Panc1 (cell line): ENCODE measurements around the gene ZNF836. TPM values are rescaled to one million over a fixed set of nuclear protein-coding genes. Genes with fewer than 3 reads are reported as not detected.

Source experiments
- ATAC-seq: fragments of 200-7000 bp; cut with Tn5 transposase; 2 replicates; pipeline ENCODE4 v1.9.1; 2020; ENCODE audit warnings: mild to moderate bottlenecking, moderate library complexity
- BruUV-seq: library from RNA; stranded (reverse); fragments of 400-500 nt; replicated peaks from 2 replicates; lab custom pipeline; 2021; lab: Mats Ljungman, UMichigan
- CTCF ChIA-PET: fragments of 300-600 bp; sonication (Branson Sonifier 250); formaldehyde crosslinking; loops from one replicate; lab custom pipeline; 2022; ENCODE audit warnings: antibody characterized with exemption; lab: Charles Lee
- POLR2A ChIA-PET: fragments of 300-600 bp; sonication (Branson Sonifier 250); formaldehyde crosslinking; loops from one replicate; lab custom pipeline; 2022; ENCODE audit warnings: antibody characterized with exemption; lab: Charles Lee
- DNase-seq: peaks from one replicate; pipeline ENCODE4 v3.0.0-alpha.2; 2010; ENCODE audit warnings: low read depth, low spot score
- H3K27ac ChIP-seq: 2 replicates; pipeline ENCODE4 v1.5.1; 2011; ENCODE audit warnings: mild to moderate bottlenecking, low read length, inconsistent platforms
- H3K27me3 ChIP-seq: fragments of 200-500 bp; sonication (Bioruptor generic); 2 replicates; pipeline ENCODE4 v1.6.0; 2014; ENCODE audit warnings: low read length, inconsistent platforms; ENCODE audit not compliant: control insufficient read depth, insufficient read depth
- H3K36me3 ChIP-seq: fragments of 200-500 bp; sonication (Bioruptor generic); 2 replicates; pipeline ENCODE4 v1.5.1; 2014; ENCODE audit warnings: inconsistent platforms, mild to moderate bottlenecking, low read length, moderate library complexity; ENCODE audit not compliant: control insufficient read depth, insufficient read depth
- H3K4me1 ChIP-seq: 2 replicates; pipeline ENCODE4 v1.5.1; 2011; ENCODE audit warnings: inconsistent platforms, mild to moderate bottlenecking, low read length, moderate library complexity; ENCODE audit not compliant: control insufficient read depth, insufficient read depth
- H3K4me3 ChIP-seq, 2 experiments: 2 replicates each; pipeline ENCODE4 v1.5.1; 2011 to 2012; ENCODE audit warnings: low read depth in 2 of 2, low read length in 2 of 2, mild to moderate bottlenecking in 2 of 2, inconsistent platforms in 1 of 2, moderate library complexity in 1 of 2
- H3K9me3 ChIP-seq: fragments of 200-500 bp; sonication (Bioruptor generic); 2 replicates; pipeline ENCODE4 v1.5.1; 2014; ENCODE audit warnings: low read depth, mild to moderate bottlenecking, inconsistent platforms, low read length, moderate library complexity; ENCODE audit not compliant: control insufficient read depth, insufficient read depth
- CTCF ChIP-seq: fragments of 450-650 bp; IDR thresholded peaks from 2 replicates; pipeline ENCODE4 v1.5.1; 2017; ENCODE audit warnings: mild to moderate bottlenecking
- POLR2AphosphoS5 ChIP-seq: IDR thresholded peaks from 2 replicates; pipeline ENCODE4 v1.6.1; 2012; ENCODE audit warnings: mild to moderate bottlenecking, low read depth, low read length, moderate library complexity
- SIN3A ChIP-seq: IDR thresholded peaks from 2 replicates; pipeline ENCODE4 v1.6.1; 2012; ENCODE audit warnings: low read depth, mild to moderate bottlenecking, low read length, moderate library complexity, borderline replicate concordance; ENCODE audit not compliant: insufficient read depth
- TCF7L2 ChIP-seq: IDR thresholded peaks from 2 replicates; pipeline ENCODE4 v1.6.1; 2011; ENCODE audit warnings: mild to moderate bottlenecking, low read depth, low read length, inconsistent platforms
- in situ Hi-C: cut with HindIII; loops from 2 replicates; pipeline ENCODE4 v1.10.0; 2016; ENCODE audit warnings: low sequenced_read_pairs, low pct_unique_long_range_greater_than_20kb
- intact Hi-C: fragments of 100-400 bp; cut with micrococcal nuclease; formaldehyde crosslinking; loops from one replicate; pipeline ENCODE4 v1.10.0; 2022; ENCODE audit not compliant: unreplicated experiment
- total RNA-seq: library from RNA; stranded (reverse); gene quantifications from one replicate; pipeline ENCODE4 v1.2.1, GENCODE V29; 2021; ENCODE audit not compliant: unreplicated experiment
- TF ChIP-seq, protein P1 (sequence below), 2 experiments: IDR thresholded peaks; 2 replicates each; pipeline ENCODE4 v1.6.1; 2011 to 2012; ENCODE audit warnings: low read depth in 2 of 2, control low read depth in 1 of 2, low read length in 1 of 2, mild to moderate bottlenecking in 1 of 2, moderate library complexity in 1 of 2; ENCODE audit not compliant: insufficient read depth in 1 of 2

ZNF836 gene
- total RNA-seq, 1 experiment from 2014 or later: 6.3 TPM

- Histone ChIP-seq H3K27me3 (no peaks in the 10 kb centered on the region), H3K4me3 (no peak overlapping the region), H3K4me1 (no peaks in the 10 kb centered on the region), H3K27ac (no peak overlapping the region), H3K9me3 (peaks cover 78% of the 10 kb centered on the region), H3K36me3 (no peaks in the 10 kb centered on the region; the same call in 1 of the 2 replicates)
- DNase-seq (no peak), ATAC-seq (no peak)
- ChIA-PET CTCF (no interaction called here), POLR2A (no interaction called here)
- no peak for TF ChIP-seq TCF7L2
- TF ChIP-seq, protein P1, sequence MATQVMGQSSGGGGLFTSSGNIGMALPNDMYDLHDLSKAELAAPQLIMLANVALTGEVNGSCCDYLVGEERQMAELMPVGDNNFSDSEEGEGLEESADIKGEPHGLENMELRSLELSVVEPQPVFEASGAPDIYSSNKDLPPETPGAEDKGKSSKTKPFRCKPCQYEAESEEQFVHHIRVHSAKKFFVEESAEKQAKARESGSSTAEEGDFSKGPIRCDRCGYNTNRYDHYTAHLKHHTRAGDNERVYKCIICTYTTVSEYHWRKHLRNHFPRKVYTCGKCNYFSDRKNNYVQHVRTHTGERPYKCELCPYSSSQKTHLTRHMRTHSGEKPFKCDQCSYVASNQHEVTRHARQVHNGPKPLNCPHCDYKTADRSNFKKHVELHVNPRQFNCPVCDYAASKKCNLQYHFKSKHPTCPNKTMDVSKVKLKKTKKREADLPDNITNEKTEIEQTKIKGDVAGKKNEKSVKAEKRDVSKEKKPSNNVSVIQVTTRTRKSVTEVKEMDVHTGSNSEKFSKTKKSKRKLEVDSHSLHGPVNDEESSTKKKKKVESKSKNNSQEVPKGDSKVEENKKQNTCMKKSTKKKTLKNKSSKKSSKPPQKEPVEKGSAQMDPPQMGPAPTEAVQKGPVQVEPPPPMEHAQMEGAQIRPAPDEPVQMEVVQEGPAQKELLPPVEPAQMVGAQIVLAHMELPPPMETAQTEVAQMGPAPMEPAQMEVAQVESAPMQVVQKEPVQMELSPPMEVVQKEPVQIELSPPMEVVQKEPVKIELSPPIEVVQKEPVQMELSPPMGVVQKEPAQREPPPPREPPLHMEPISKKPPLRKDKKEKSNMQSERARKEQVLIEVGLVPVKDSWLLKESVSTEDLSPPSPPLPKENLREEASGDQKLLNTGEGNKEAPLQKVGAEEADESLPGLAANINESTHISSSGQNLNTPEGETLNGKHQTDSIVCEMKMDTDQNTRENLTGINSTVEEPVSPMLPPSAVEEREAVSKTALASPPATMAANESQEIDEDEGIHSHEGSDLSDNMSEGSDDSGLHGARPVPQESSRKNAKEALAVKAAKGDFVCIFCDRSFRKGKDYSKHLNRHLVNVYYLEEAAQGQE (IDR thresholded peaks at IDR 0.05; ENCODE audit: insufficient read depth in 1 of 2, low read depth in 2 of 2, low read length in 1 of 2): no peak
- TF ChIP-seq SIN3A: no peak
- TF ChIP-seq POLR2AphosphoS5: no peak
- TF ChIP-seq CTCF: no peak
- in situ Hi-C loops (no loop called here), intact Hi-C loops (no loop called here)
- no TSS peak for BruUV-seq
Observed at GRCh38 chr19:52114691-52115090, 56.7 kb downstream of the ZNF836 start.

DNA sequence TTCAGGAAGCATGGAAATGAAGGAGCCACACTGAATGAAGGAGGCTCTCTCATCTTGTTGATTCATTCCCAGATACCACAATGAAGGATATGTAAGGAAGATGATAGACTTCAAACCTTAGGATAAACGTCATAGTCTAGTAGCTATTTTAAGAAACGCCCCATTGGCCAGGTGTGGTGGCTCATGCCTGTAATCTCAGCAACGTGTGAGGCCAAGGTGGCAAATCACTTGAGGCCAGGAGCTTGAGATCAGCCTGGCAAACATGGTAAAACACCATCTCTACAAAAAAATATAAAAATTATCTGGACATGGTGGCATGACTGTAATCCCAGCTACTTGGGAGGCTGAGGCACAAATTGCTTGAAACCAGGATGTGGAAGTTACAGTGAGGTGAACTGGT lies 58.8 kb downstream of the ZNF836 start:
- no peak for DNase-seq
- no TSS peak for BruUV-seq
- no peaks in the 10 kb centered on the region; the same call in 1 of the 2 replicates for H3K36me3 ChIP-seq

More for the DNA sequence above, 58.8 kb downstream of the ZNF836 start:
- Histone ChIP-seq H3K27ac (no peak overlapping the region), H3K4me1 (no peaks in the 10 kb centered on the region), H3K4me3 (no peak overlapping the region), H3K9me3 (peaks cover 66% of the 10 kb centered on the region), H3K27me3 (no peaks in the 10 kb centered on the region)
- in situ Hi-C loops: no loop called here
- no peak for ATAC-seq
- CTCF ChIA-PET: no interaction called here
- intact Hi-C loops: no loop called here
- POLR2A ChIA-PET: no interaction called here
- TF ChIP-seq, protein P1 (IDR thresholded peaks at IDR 0.05; ENCODE audit: insufficient read depth in 1 of 2, low read depth in 2 of 2, low read length in 1 of 2): no peak
- TF ChIP-seq POLR2AphosphoS5 (no peak), TCF7L2 (no peak), SIN3A (no peak), CTCF (no peak)
